NCI-H1417 (cell line): ENCODE results near the gene NFIA.

ENCODE experiments used
- DNase-seq, 3 experiments: peaks; one replicate each; lab custom pipeline; 2025; lab: John Stamatoyannopoulos, UW

The NFIA gene

GRCh38 chr1:61215676-61216289, 133.4 kb downstream of the NFIA start:
- DNase-seq, result no peak

DNA sequence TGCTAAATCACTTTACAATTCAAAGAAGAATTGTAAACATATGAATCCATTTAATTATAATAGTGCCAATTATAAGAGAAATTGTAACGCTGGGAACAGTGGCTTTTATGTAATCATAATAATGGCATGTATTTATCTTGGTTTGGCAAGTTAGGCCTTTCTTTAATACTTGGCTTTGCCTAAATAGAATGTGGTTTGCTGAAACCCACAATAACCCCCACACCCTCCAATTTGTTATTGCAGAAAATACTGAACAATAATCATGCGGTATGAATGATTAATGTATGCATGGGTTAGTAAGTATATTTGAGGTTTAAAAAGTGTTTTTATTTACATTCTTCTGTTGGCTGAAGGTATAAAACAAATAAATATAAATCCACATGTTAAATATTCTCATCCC, 138.2 kb downstream of the NFIA start:
- DNase-seq, result peak in 1 of 3 experiments; percentile 41

DNA sequence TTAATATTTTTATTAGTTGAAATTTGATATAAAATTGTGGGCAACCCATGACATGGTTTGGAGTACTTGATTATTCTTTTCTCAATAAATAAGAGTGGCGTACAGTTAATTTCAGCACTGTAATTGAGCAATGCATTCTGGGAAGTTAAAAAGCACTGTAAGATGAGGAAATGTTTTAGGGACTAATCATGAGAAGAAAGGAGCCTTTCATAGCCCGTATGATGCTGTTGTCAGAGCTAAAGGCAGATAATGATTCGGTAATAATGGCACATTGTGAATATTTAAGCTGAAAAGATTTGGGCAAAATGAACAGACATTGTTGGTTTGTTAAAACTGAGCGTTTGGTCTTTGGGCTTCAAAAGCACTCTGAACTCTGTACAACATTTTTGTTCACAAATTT, 139.3 kb downstream of the NFIA start:
- DNase-seq, result no peak

- DNase-seq, result no peak
Observed at GRCh38 chr1:61222240-61222639, 139.9 kb downstream of the NFIA start.

DNA sequence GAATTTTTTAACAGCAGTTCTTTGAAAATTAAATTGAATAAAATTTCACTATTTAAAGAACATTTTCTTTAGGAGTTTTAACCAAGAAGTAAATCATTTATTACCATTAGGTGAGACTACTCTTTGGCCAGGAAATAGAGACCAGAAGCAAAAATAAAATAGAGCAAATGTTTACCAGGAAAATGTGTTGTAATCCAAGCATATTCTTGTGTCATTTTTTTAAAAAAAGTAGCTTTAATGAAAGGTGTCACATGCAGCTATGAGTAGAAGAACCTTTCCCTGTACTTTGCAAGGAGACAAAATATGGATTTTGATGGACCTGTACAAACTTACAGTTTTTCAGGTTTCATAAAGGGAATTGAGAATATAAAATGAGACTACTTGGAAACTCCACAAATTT, 140.8 kb downstream of the NFIA start:
- DNase-seq, result no peak

DNA sequence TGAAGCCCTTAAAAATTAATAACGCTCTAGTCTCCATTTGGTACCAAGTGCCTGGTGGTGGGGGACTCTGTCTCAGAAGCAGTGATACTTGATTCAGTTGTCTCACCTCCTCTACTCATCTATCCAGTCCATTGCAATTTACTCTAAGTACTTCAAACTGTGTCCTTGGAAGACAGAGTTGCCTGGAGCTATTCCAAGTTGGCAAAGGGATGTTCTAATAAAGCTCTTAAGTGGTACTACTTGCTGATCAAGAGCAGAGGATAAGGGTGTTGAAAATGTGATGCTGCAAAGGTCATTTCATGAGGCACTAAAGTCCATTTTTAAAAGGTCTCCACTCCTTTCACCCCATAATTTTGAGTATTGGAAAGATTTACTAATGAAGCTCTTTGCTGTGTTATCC, 142.2 kb downstream of the NFIA start:
- DNase-seq, result no peak

DNA sequence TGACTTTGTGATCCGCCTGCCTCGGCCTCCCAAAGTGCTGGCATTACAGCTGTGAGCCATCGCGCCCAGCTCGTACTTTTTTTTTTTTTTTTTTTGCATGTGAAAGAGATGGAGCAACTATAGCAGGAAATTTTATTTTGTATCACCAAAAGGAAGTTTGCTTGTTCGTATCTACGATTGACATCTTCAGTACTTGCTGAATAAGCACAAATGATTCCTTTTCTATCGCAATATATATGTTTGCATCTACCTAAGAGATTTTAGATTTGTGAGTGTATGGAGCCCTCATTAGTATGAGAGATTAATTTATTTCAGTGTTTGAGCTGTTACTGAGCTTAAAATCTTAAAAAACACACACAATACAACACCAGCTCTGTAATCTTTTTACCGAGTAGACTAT, 143.1 kb downstream of the NFIA start:
- no peak for DNase-seq

- peak in 2 of 3 experiments; percentile 30 to 87 for DNase-seq
Observed at GRCh38 chr1:61226791-61227567, 144.6 kb downstream of the NFIA start.

- no peak for DNase-seq
Observed at GRCh38 chr1:61227857-61228550, 145.6 kb downstream of the NFIA start.

GRCh38 chr1:61230523-61230922, 148.2 kb downstream of the NFIA start:
- no peak for DNase-seq

GRCh38 chr1:61231795-61232194, 149.4 kb downstream of the NFIA start:
- no peak for DNase-seq

- DNase-seq, result no peak
Observed at GRCh38 chr1:61233121-61233660, 150.8 kb downstream of the NFIA start.

DNA sequence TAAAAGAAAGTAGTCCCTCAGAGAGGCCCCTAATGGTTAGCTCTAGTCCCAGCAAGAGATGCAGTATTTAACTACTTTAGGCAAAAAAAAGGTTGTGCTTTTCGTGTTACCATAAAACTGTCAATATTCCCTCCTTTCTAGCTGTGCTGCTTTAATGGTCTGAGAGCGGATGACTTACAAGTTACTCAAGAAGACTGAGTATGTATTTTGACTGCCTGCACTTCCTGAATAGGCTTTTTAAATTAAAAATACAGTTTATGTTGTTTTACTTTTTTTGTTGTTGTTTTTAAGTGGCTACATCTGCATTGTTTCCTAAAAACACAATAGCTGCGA, 152.2 kb downstream of the NFIA start:
- no peak for DNase-seq

DNA sequence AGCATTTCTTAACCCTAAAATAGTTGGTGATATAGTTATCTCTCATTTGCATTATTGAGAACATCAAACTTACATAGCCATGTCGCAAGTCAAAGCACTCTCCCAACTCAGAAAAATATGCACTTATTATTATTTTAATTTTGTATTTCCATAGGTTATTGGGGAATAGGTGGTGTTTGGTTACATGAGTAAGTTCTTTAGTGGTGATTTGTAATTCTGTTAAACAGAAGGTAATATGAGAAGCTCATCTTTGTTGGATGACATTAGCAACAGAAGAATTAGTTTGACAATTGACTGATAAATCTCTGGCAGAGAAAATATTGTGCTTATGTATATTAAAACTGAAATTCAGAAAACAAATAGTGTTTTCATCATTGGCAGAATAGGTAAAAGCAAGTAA, 154.8 kb downstream of the NFIA start:
- no peak for DNase-seq

DNA sequence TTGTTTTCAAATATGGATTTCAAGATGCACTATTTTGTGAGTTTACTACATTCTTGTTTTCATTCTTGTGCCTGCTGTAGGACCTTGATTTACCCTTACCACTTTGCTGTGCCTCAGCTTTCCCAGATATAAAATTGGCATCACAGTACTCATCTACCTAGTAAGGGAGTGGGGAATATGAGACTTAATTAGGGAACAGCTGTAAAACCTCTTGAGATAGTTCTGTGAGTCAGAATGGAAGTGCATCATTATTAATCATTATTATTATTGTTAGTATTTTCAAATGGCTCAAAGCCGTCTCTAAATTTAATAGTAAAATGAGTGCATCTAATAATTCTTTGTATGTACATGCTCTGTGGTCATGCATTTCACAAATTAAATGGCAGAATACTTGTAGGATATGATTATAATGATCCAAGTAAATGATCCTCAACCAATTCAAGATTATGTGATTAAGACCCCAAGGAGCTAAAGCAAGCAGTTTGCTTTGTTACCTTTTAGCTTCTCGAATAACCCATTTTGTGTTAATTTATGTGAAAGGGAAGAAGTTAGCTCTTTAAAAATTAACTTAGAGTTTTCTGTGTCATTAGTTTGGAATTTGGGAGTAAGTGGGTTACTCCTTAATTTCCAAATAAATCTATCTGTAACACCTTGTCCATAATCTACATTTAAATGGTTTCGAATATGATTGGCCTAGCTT, 155.4 kb downstream of the NFIA start:
- DNase-seq, result no peak

DNA sequence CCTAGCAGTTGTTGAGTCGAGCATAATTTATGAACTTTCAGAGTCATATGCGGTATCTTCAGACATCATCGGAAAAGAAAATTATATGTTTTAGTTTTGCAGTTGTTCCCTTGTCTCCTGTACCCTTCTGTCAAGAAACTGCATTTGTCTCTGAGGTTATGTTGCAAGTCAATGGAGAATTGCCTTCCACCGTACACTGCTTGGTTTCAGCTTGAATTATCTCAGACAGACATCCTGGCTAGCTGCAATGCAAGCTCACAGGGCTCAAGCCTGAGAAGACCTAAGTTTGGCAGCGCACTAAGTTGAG, 156.0 kb downstream of the NFIA start:
- DNase-seq, result no peak

DNA sequence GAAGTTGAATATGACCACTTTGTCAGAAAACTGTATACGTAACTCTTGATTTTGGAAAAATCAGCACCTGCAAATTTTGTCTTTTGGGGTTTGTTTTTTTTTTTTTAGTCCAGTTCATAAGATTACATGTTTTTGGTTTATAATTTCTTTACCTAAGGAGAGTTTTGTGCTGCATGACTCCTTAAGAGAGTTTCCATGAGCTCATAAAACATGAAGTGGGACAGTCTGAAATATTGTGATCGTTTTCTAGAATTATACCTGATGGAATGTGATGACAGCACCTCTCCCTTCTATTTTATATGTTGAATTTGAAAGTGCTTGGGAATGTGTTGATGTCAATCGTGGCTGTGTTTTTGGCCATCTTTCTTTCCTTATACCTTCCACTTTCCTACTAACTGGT, 158.5 kb downstream of the NFIA start:
- no peak for DNase-seq

GRCh38 chr1:61241411-61241838, 159.1 kb downstream of the NFIA start:
- DNase-seq, result no peak

DNA sequence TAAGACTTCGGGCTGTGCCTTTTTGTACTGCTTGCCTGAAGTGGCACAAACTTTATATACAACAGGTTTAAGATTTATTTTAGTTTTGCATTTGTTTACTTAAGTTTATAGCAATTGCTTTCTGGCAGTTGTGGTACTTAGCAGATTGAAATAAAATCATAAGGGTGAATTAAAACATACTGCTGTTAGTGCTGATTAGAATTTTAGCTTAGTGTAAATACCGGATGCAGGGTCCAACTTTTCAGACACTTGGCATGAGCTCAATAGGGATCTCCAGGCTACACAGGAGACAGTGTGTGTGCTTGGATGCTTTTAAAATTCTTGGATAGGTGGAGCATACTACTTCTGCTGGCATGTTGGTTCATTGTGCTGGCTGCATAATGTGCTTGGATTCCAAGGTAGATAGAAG, 159.6 kb downstream of the NFIA start:
- no peak for DNase-seq

DNA sequence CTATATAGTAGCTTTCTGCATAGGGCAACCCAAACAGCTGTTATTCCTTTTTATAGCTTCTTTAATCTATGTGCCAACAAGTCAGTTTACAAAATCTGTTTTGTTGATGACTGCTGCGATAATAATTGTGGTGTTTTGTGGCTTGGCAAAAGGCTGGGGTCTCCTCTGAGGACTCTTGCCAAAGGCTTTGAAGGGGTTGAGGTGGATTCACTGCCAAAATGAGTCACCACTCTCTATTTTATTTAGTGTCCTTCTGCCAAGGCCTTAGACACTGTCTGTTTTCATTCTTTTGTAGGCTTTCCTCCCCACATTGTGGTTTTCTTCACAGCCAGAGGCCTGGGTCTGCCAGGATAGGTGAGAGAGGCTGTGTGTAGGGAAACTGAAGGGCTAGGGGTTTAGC, 161.8 kb downstream of the NFIA start:
- DNase-seq, result no peak

- DNase-seq, result no peak
Observed at GRCh38 chr1:61245696-61246400, 163.5 kb downstream of the NFIA start.
